ENCODE data around the gene KLK14.

- TF ChIP-seq POLR2AphosphoS5 (IDR thresholded peaks at IDR 0.05) (no peak), CTCF (IDR thresholded peaks at IDR 0.05) (no peak)
Measured at GRCh38 chr19:51075998-51076397, 6.7 kb downstream of the KLK14 start.
